HG02981 (cell line): ENCODE data around the gene ATP9B.

Experiments used
- ATAC-seq: cut with Tn5 transposase; IDR thresholded peaks from one replicate; pipeline ENCODE4 v1.9.1; 2021; ENCODE audit warnings: mild to moderate bottlenecking, moderate library complexity; ENCODE audit not compliant: unreplicated experiment

ATP9B gene

DNA sequence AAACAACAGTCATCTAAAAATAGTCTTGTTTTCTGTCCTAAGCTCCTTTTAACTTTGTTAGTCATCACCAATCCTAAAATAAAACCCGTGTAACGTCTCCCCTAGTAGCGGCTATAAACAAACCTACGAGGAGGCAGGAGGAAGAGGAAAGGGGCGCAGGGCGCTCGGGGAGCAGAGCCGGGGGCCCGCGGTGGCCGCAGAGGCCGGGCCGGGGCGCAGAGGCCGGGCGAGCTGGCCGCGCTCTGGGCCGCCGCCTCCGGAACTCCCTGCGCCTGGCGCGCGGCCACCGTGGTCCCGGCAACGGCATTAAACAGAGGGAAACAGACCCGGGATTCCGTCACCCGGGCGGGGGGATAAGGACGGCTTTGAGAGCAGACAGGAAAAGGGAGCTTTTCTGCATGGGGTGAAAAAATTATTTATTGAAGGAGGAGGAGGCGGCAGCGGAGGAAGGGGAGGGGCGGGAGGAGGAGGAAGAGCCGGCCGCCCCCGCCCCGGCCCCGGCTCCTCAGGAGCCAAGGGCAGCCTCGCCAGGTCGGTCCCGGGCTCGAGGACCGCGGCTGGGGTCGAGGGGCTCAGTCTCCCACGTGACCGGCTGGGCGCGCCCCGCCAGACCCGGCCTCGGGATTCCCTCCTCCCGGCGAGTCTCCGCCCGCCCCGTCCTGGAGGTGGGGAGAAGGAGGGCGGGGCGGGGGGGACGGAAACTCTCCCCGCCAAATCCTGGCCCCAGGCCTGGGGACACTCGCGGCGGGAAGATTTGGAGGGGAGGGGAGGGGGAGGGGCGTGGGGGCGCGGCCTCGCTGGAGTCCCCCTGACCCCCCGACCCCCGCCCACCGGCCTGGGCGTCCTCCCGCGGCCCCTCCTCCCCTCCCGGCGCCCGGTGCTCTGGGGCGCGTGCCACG is 324.7 kb downstream of the ATP9B start:
- ATAC-seq: no peak

DNA sequence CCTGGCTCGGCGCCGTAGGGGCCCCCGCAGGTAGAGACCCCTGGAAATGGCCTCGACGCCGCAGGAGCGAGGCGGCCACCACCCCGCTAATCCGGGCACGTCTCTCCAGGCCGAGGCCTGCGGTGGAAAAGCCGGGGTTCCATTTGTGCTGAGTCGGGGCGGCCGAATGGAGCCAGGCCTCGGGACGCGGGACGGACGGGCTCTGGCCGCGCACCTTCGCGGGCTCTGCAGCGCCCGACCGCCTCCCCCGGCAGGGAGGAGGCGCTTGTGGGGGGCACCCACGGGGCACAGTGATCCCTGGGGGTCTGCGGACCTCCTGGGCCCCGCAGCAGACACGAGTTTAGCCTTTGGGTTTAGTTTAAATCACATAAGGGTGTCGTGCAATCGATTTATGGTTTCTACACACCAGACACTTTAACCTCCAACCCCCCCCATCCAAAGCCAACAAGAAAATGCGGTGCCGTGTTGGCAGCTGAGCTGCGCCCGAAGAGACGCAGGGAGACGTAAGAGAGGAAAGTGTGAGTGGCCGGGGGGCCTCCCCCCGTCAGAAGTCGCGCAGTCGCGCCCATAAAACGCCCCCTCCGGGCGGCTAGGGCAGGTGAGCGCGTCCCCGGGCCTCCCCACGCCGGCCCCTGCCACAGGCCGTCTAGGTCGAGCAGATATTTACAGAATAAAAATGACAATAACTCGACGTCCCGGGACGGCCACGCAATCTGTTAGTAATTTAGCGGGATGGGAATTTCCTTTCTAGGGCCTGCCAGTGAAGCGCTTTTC is 325.5 kb downstream of the ATP9B start:
- no peak for ATAC-seq

DNA sequence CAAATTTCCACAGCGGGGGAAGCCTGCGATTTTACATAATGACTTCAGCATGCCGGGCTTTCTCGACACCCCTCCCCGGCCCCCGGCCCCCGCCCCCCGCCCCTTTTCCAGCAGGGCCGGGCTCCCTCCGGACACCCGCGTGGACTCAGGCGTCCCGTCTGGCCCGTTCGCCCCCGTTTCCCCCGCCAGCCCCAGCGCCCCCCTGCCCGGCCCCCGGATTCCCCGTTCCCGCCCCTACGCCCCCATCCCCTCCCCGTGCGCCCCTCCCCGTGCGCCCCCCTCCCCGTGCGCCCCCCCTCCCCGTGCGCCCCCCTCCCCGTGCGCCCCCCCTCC is 326.1 kb downstream of the ATP9B start:
- no peak for ATAC-seq

DNA sequence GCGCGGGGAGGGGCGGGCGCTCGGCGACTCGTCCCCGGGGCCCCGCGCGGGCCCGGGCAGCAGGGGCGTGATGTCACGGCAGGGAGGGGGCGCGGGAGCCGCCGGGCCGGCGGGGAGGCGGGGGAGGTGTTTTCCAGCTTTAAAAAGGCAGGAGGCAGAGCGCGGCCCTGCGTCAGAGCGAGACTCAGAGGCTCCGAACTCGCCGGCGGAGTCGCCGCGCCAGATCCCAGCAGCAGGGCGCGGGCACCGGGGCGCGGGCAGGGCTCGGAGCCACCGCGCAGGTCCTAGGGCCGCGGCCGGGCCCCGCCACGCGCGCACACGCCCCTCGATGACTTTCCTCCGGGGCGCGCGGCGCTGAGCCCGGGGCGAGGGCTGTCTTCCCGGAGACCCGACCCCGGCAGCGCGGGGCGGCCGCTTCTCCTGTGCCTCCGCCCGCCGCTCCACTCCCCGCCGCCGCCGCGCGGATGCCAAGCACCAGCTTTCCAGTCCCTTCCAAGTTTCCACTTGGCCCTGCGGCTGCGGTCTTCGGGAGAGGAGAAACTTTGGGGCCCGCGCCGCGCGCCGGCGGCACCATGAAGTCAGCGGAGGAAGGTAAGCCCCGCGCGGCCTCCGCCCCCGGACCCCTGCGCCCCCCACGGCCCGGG is 326.7 kb downstream of the ATP9B start, which contains the start of gene NFATC1:
Gene NFATC1 (plus strand): TSS at position 170 of the 644 bp plus-strand sequence. CDS start 295 bp downstream, at position 465.
- no peak for ATAC-seq

DNA sequence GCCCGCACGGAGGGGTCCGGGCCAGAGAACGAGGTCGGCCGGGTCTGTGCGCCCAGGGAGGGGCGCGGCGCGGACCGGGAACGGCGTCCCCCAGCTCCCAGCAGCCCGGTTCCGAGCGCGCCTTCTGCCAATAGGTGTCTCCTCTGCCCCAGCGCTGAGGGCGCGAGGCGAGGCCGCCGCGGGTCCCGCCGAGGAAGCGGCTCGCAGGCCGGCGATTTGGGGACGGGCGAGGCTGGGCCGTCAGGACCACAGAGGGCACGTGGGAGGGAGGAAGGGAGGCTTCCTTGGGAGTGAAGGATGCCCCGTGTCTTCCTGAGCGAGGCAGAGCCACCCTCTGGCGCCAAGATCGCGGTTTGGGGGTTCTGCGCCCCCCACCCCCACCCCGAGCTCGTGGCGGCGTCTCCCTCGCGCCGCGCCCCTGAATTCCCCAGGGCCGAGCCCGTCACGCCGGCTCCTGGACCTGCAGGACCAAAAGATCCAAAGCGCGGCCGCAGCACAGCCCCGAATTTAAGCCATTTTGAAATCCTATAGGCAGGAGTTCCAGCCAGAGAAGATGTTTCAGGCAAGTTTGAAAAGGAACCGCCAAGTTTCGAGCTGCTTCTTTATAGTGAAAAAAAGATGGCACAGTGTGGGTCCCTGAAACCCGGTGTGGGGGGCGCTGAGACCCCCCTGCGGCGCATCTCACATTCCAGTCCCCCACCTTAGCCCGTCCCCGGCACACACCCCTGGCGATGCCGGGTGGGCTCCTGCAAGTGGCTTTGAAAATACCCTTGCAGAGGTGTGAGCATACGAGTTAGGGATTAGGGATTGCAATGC is 327.4 kb downstream of the ATP9B start:
- no peak for ATAC-seq

DNA sequence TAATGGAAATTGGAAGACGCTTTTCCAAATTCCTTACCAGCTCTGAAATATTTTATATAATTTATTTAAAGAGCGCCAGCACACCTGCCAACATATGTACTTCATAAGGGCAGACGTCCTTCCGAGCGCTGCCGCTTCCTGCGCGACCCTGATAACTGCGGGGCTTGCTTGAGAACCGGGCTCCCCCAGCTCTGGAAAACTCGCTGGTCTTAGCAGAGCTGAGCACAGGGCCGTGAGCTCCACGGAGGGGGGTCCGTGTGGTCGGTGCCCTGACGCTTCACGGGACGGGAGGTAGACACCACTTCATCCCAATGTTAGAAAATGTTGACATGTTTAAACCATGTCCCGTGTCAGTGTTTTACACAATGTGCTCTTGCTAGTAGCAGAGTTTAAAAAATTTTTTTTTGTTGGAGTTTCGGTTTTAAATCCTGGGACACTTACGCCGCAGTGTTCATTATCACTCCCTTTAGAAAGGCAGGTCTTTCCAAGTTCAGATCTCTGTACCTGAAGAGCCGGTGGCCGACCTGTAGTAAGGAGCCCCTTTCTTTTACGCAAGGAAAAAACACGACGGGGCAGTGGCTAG is 328.1 kb downstream of the ATP9B start:
- no peak for ATAC-seq

DNA sequence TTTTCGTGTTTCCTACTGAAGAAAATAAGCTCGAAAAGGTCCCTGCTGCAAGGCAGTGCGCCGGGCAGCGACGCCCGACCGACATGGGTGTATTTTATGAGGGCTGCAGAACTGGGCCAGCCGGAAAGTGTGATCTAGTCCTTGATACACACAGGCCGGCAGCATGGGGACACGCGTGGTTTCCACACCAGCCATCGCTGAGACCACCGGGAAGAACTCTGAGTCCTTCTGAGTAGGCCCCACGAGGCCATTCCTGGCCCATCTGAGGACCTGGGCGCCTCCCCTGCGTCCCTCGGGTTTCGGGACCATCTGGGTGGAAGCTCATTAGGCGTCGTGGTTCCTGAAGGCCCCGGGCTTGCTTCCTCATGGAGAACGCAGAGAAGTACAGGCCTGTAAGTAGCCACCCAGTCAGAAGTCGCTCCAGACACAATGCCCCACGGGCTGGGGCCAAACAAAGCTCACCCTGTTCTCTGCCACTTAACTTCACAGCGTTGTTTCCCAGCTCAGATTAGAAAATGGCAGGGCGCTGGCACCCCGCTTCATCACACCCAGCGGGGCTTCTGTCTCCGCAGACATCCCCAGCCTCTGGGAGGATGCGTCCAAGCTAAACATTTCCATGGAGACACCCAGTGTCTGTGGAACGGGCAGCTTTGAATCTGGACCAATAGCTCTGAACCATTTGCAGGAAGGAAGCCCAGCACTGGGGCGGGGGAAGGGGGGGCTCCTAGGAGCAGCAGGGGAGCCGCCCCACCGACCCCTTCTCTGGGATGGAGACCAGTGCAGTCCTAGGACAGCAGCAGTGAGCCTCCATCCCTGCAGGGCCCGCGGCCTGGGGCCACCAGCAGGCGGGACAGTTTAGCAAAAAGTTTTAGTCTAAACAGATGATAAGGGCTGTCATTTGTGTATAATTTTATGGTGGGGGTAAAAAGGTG is 328.9 kb downstream of the ATP9B start:
- no peak for ATAC-seq

DNA sequence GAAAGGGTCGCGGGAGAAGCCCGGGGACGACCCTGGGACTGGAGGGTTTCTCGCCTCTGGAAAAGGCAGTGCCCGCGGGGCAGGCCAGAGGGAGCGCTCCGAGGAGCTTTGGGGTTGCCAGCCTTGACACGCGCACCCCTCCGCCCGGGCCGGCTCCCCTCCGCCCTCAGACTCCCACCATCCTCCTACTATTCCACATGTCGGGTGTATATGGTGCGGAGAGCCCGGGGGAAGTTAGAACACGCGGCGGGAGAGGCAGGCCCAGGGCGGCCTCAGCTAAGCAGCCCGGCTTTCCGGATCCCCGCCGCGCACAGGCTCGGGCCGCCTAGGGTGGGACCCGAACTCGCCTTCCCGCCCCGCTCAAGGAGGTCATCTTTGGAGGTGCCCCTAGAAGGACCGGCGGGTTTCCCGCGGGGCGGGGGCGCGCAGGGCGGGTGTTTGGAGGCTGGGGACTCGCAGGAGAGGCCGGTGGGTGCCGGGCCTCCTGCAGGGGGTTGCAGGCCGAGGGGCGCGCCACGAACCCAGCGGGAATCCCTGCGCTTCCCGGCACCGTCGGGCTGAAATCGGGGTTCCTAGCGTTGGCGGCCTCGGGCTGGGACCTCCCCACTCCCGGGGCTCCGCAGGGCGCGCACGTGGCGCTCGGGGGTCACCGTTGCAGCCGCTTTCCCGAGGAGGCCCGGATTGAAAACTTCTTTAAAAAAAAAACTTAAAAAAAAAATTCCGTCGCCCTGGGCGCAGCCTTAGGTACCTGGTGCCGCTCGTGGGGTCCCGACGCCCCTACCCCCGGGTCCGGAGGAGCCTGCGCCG is 330.3 kb downstream of the ATP9B start:
- ATAC-seq: no peak

DNA sequence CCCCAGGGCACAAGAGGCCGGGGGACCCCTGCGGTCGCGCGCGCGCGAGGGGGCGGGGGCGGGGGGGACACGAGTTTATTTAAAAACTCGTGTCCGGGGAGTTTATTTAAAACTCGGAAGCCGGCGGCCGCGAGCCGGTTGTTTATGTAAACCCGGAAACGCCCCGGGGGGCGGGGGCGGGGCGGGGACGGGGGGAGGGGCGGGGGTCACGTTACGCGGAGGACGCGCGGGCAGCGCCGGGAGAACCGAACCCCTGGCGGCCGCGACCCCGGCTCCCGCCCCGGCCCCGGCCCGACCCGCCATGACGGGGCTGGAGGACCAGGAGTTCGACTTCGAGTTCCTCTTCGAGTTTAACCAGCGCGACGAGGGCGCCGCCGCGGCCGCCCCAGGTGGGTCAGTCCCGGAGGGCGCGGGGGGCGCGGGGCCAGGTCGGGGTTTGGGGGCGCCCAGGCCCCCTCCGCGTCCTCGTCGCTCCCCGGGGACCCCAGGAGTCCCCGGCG is 330.9 kb downstream of the ATP9B start:
- no peak for ATAC-seq

DNA sequence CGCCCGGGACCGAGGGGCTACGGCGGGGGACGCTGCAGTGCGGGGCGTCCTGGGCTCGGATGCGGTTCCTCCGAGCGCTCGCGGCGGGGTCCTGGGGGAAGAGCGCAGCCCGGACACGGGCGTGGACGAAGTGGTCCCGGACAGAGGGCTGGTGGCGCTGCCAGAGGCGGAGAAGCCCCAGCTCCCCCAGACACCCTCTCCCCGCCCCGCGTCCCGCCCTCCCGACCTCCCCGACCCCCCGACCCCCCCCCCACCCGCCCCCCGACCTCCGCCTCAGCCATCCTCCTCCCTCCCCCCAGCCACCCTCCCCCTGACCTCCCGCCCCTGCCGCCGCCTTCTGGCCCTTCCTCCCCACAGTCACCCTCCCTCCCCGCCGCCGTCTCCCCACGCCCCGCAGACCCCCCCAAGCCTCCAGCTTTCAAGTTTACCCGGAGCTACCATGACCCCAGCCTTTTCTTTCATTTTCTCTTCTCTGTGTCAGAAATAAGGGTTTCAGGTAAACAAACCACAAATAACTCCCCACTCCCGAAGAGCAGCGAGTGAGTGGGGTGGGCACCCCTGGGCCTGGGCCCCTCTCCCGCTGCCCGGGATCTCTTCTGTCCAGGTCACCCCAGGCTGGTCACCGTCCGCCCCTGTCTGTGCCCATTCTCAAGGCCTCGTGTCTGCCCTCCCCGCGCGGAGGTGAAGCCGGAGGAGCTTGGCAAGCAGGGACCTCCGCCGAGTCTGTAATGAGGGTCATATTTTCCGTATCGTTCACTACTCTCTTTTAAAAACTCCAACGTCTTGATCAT is 331.6 kb downstream of the ATP9B start:
- ATAC-seq: no peak

DNA sequence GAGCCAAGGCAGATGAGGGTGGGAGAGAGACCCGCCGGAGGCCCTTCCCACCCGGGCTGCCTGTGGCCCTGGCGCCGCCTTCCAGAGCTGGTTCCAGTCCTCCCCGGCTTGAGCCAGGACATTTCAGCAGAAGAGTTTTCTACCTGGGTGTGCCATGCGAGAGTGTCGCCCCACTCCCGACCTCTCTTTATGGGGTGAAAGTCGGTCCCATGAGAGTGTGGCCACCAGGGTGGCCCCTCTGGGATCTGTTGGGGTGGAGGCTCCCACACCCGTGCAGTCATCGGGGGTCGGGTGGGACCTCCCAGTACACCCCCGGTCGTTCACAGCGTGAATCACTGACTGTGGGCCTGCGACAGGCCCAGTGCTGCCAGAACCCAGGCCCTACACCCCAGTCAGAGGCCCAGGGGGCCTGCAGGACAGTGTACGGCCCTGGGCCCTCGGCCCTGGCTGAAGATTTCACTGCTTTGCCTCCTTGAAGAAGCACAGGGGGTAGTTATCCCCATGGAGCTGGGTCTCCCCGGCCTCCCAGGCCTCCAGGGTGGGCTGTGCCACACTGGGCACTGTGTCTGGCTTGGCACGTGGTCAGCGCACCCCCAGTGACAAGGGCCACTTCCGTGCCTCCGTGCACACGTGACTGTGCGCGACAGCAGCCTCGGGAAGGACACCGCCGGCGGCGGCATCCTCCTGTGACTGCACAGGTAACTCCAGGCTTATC is 332.5 kb downstream of the ATP9B start:
- ATAC-seq: no peak

DNA sequence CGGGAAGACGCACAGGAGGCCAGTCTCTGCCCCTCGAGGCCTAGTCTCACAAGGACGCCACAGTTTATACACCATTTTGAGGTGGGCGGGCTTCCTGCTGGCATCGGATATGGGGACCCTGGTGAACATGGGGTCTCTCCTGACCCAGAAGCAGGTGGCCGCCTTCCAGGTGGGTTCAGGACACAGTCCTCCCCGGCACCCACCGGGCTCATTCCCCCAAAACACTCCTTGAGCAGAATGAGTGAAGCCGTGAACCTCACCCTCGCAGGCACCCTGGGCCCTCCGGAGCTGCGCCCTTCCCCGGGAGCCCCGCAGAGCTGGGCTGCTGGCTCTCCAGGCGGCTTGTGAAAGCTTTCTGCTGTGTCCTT is 333.0 kb downstream of the ATP9B start:
- ATAC-seq: no peak

DNA sequence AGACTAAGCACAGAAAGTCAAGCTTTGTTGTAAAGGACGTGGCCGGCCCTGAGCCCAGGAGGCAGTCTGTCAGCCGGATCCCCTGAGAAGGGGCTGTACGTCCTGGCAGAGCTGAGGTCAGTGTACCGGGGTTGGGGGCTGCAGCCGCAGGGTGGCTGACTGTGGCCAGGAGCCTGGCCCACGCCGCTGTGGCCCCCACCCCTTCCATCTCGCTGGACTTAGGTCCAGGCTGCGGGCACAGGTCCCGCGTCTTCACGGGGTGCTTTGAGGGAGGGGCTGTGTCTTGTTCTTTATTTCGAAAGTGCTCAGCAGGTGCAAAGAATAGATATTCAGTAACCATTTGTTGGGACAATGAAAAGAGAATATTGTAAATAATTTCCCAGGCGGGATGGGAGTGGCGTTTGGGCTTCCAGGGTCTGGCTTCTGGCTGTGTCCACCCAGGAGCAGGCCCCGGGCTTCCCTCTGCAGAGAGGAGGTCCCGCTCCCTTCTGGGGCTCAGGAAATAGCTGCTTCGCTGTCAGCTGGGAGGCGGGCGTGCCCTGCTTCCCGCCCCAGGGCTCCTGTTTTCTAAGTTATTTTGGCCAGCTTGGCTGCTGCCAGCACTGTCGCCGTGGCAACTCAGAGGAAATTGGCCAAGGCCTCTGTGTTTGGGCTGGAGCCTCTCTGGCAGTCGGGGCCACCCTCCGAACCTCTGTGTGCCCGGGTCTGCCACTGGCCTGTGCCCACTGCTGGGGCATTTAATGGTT is 334.0 kb downstream of the ATP9B start:
- ATAC-seq: no peak

DNA sequence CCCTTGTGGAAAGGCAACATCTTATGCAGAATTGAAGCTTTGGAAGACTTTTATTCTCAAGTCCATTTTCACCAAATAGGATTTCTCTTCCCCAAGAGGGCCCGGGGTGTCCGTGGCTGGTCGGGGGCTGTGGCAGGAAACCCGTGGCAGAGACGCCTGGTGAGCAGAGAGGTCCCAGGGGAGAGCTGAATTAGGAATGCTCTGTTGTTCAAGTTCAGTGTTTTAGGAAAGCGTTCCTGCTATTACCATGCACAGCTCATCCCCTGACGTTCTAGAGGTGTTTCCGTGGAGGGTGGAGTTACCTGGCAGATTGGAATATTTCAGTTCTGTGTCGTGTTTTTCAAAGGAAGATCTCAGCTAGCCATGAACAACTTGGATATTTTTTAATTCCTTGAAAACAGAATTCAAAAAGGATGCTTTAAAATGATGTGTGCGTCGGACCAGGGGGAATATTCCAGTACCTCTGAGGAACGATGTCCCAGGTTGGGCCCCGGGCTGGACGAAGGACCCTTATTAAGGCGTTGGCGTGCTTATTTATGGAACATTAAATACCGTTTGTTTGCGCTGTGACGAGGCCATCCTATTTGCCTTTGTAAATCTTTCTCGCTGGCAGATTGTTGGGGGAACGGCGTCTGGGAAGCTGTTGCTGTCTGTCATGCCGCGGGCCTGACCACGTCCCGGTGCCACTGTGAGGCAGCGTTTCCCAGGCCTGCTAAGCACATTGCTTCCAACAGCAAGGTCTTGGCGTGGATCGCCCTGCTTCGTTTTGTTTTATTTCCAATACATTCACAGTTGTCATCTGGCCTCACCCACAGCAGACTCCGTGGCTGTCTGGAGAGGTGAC is 334.8 kb downstream of the ATP9B start:
- no peak for ATAC-seq

DNA sequence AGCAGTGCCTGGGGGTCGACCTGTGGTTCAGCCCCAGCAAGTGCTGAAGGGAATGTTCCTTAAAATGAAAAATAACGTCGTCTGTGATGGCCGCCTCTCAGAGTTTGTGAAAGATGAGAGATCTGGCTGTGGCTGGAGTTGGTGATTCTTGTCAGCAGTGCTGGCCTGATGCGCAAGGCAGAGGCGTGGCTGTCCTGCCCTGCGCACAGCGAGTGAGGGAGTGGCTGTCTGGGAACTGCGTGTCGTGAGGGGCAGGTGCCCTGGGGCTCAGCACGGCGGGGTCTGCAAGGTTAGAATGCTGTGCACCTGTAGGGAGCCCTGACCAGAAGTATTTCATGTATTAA is 335.3 kb downstream of the ATP9B start:
- no peak for ATAC-seq
